DOHH2 (cell line): ENCODE data around the gene CCN6.

ENCODE experiments used
- CTCF ChIP-seq: fragments of 200-600 bp; sonication (generic); IDR thresholded peaks from one replicate; pipeline ENCODE4 v1.5.1; 2014; ENCODE audit warnings: antibody characterized with exemption, mild to moderate bottlenecking, low read depth, low read length; ENCODE audit not compliant: poor library complexity, severe bottlenecking
- EZH2phosphoT487 ChIP-seq: fragments of 200-600 bp; sonication (generic); IDR thresholded peaks from 2 replicates; pipeline ENCODE4 v1.6.1; 2017; ENCODE audit warnings: borderline replicate concordance, mild to moderate bottlenecking, antibody characterized with exemption, low read length, moderate library complexity, mixed read lengths

DNA sequence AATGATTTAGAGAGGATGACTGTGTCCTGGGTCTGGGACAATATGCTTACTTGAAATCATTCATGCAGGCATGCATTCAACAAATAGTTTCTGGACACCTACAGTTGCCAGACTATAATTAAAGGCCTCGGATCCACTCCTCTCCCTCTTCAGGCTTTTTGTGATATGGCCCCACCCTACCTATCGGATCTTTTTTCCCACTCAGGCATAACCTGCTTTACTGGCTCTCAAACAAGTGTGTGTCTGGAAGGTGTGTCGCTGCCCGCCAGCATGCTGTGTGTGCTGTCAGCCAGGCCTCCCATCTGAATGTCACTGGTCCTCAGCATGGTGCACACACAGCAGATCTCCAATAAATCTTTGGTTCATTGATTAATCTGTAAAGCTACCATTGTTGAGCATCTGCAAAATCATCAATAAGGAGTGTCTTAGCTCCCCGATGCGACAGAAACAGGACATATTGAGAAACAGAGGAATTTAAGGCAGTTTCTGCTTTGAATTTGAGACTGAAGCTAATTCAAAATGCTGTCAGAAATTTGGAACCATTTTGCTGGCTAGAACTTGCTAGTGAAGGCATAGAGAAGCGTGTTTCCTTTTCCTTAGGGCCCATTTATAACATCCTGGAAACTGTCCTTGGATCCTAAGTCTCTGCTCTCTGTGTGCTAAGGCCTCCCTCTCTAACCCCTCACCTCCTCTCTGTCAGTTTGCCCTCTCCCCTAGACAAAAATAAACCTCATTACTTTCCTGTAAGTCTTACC, 23.5 kb upstream of the CCN6 start:
- TF ChIP-seq CTCF: no peak
- no peak for TF ChIP-seq EZH2phosphoT487
